H1 (cell line): ENCODE results near the gene CXCL12.

Experiments
- CTCF ChIP-seq, 3 experiments: IDR thresholded peaks; 1 replicate in 2 of 3; 2 replicates in 1 of 3; pipeline versions ENCODE4 v1.5.1 to v1.6.1; 2011; ENCODE audit warnings: low read length in 3 of 3, mild to moderate bottlenecking in 3 of 3, inconsistent platforms in 2 of 3, low read depth in 1 of 3, moderate library complexity in 1 of 3; ENCODE audit not compliant: insufficient read depth in 1 of 3; ENCODE audit errors: control extremely low read depth in 1 of 3
- EZH2 ChIP-seq: fragments of 200-600 bp; sonication (generic); IDR thresholded peaks from 2 replicates; pipeline ENCODE4 v1.7.1; 2012; ENCODE audit warnings: low read depth, mild to moderate bottlenecking, moderate library complexity, low read length, inconsistent platforms; ENCODE audit not compliant: severe bottlenecking
- HDAC6 ChIP-seq: IDR thresholded peaks from one replicate; pipeline ENCODE4 v1.7.1; 2012; ENCODE audit warnings: low read depth, mild to moderate bottlenecking, inconsistent platforms, low read length, moderate library complexity
- JUN ChIP-seq: IDR thresholded peaks from 2 replicates; pipeline ENCODE4 v1.6.1; 2011; ENCODE audit warnings: low read depth, mild to moderate bottlenecking, improper control_type of control experiment, low read length
- MAX ChIP-seq: IDR thresholded peaks from 2 replicates; pipeline ENCODE4 v1.6.1; 2012; ENCODE audit warnings: inconsistent platforms
- POLR2A ChIP-seq, 2 experiments: IDR thresholded peaks; 1 replicate in 1 of 2; 2 replicates in 1 of 2; pipeline ENCODE4 v1.6.1; 2011; ENCODE audit warnings: low read depth in 2 of 2, low read length in 2 of 2, mild to moderate bottlenecking in 2 of 2; ENCODE audit errors: control extremely low read depth in 1 of 2
- RAD21 ChIP-seq, 2 experiments: IDR thresholded peaks in 1 of 2; conservative IDR thresholded peaks in 1 of 2; 2 replicates each; pipeline ENCODE4 v1.6.1; 2011; ENCODE audit warnings: low read depth in 2 of 2, low read length in 2 of 2, improper control_type of control experiment in 1 of 2, inconsistent platforms in 1 of 2, mild to moderate bottlenecking in 1 of 2, moderate library complexity in 1 of 2
- RFX5 ChIP-seq: IDR thresholded peaks from 2 replicates; pipeline ENCODE4 v1.6.1; 2011; ENCODE audit warnings: low read depth, low read length, improper control_type of control experiment, borderline replicate concordance
- SIN3A ChIP-seq, 2 experiments: IDR thresholded peaks in 1 of 2; conservative IDR thresholded peaks in 1 of 2; 2 replicates each; pipeline ENCODE4 v1.6.1; 2011 to 2012; ENCODE audit warnings: low read length in 2 of 2, improper control_type of control experiment in 1 of 2, low read depth in 1 of 2, mild to moderate bottlenecking in 1 of 2
- SIRT6 ChIP-seq: IDR thresholded peaks from one replicate; pipeline ENCODE4 v1.7.1; 2012; ENCODE audit warnings: low read length, inconsistent platforms
- SUZ12 ChIP-seq: fragments of 200-600 bp; sonication (generic); IDR thresholded peaks from 2 replicates; pipeline ENCODE4 v1.6.1; 2012; ENCODE audit warnings: mild to moderate bottlenecking, inconsistent platforms, low read length, moderate library complexity, mixed read lengths
- TAF1 ChIP-seq: IDR thresholded peaks from 2 replicates; pipeline ENCODE4 v1.6.1; 2011; ENCODE audit warnings: mild to moderate bottlenecking, low read depth, low read length
- TEAD4 ChIP-seq: IDR thresholded peaks from 2 replicates; pipeline ENCODE4 v1.6.1; 2012; ENCODE audit warnings: low read depth, low read length, inconsistent platforms, mixed read lengths
- USF2 ChIP-seq: IDR thresholded peaks from 2 replicates; pipeline ENCODE4 v1.6.1; 2011; ENCODE audit warnings: low read length, improper control_type of control experiment

- TF ChIP-seq CTCF (IDR thresholded peaks at IDR 0.05; ENCODE audit: control extremely low read depth in 1 of 3, insufficient read depth in 1 of 3, low read depth in 1 of 3, low read length in 3 of 3) (no peak), HDAC6 (no peak), TAF1 (no peak), RAD21 (IDR thresholded peaks at IDR 0.05 in 1 of 2, conservative IDR thresholded peaks at IDR 0.05 in 1 of 2; ENCODE audit: low read depth in 2 of 2, low read length in 2 of 2) (no peak), POLR2A (IDR thresholded peaks at IDR 0.05; ENCODE audit: control extremely low read depth in 1 of 2, low read depth in 2 of 2, low read length in 2 of 2) (no peak), TEAD4 (no peak), SIN3A (conservative IDR thresholded peaks at IDR 0.05 in 1 of 2, IDR thresholded peaks at IDR 0.05 in 1 of 2; ENCODE audit: low read depth in 1 of 2, low read length in 2 of 2) (no peak), USF2 (no peak), JUN (no peak), MAX (no peak), RFX5 (no peak), SUZ12 (no peak), EZH2 (no peak), SIRT6 (no peak)
These were observed 6.3 kb downstream of the CXCL12 start for GRCh38 chr10:44378626-44379025.
